ENCODE data around the gene FAM131C. TPM values are rescaled to one million over a fixed set of nuclear protein-coding genes. Genes with fewer than 3 reads are reported as not detected.

The FAM131C gene
- total RNA-seq, 1 donor: under 0.01 TPM

DNA sequence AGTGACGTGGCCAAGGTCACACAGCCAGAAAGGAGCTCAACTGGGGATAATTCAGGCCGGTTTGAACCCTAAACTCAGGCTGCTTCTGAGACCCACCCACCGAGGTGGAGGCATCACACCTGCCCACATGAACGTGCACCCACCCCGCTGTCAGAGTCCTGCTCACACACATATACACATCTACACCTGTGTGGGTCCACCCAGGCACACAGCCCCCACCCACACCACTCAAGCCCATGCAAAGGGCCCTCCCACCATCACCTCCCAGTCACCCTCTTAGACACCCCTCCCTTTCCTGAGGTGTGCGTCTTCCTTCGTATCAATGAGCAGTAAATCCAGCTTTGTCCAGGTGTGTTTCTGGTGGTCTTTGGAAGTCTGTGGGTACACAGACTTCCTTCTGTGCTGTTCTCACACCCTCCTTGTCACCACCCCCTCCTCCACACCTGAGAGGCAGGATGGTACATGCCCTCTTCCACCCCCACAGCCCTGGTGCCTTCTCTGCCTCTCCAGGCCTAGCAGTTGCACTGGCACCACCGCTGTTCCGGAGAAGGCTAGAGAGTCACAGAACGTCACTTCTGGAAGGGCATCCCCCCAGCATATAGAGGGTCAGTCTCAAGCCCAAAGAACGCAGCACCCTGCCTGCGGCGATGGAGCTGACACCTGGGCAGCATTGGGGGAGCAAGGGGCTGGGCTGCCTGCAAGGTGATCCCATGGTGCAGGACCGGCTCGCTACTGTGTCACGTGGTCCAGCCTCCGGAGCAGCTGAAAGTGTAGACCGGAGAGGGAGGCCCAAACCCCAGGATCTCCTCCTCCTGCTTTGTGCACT is 18.9 kb upstream of the FAM131C start:
- DNase-seq (ENCODE audit: low read depth): no peak
- TF ChIP-seq, protein P1, sequence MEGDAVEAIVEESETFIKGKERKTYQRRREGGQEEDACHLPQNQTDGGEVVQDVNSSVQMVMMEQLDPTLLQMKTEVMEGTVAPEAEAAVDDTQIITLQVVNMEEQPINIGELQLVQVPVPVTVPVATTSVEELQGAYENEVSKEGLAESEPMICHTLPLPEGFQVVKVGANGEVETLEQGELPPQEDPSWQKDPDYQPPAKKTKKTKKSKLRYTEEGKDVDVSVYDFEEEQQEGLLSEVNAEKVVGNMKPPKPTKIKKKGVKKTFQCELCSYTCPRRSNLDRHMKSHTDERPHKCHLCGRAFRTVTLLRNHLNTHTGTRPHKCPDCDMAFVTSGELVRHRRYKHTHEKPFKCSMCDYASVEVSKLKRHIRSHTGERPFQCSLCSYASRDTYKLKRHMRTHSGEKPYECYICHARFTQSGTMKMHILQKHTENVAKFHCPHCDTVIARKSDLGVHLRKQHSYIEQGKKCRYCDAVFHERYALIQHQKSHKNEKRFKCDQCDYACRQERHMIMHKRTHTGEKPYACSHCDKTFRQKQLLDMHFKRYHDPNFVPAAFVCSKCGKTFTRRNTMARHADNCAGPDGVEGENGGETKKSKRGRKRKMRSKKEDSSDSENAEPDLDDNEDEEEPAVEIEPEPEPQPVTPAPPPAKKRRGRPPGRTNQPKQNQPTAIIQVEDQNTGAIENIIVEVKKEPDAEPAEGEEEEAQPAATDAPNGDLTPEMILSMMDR (IDR thresholded peaks at IDR 0.05; ENCODE audit: insufficient read depth, low read depth, low read length): no peak
- no peak overlapping the region for H3K4me3 ChIP-seq (ENCODE audit: low read depth, low read length)

DNA sequence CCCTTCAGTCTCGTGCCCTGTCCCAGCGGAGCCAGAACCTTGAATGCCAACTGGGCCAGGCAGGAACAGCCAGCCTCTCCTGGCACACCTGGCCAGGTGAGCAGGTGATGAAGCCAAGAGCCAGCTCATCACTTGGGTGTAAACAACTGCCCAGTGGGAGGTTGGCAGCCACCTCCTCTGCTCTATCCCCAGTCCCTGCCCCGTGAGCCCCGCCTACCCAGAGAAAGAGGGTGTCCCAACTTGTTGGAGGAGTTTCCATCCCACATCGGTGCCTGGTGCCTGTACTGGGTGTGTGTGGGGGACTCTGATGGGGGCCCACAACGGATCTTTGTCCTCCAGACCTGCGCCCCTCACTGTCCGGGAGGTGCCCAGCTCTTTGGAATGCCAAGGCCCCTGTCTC is 17.8 kb upstream of the FAM131C start:
- DNase-seq (ENCODE audit: low read depth): no peak
- no peak overlapping the region for H3K4me3 ChIP-seq (ENCODE audit: low read depth, low read length)
- TF ChIP-seq, protein P1 (IDR thresholded peaks at IDR 0.05; ENCODE audit: insufficient read depth, low read depth, low read length): no peak

DNA sequence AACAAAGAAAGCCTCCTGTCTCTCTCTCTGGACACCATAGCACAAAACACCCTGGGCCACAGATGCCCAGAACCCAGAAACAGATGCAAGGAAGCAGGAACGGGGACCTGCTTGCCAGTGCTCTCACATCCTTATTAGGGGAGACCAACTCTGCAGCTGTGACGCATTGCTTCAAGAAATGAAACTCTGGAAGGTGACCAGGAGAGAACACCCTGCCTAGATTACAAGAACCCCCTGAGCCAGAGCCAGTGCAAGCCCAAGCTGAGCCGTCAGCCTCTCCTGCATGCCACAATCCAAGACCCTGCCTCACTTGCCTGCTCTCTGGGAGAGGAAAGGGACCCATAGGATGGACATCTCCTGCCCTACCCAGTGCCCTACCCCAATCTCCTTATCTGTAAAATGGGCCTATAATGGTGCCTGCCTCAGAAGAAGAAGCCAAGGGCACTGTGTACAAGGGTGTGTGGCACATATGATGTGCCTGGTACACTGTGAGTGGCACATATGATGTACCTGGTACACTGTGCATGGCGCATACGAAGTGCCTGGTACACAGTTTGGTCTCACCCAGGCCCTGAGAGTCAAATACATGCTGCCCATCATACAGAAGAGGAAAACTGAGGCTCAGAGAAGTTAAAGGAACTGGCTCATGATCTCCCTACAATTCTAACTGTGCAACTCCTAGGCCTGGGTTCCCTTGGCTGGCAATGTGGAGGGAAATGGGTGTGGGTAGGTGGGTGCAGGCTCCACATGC is 16.8 kb upstream of the FAM131C start:
- no peak for DNase-seq (ENCODE audit: low read depth)
- TF ChIP-seq, protein P1 (IDR thresholded peaks at IDR 0.05; ENCODE audit: insufficient read depth, low read depth, low read length): no peak
- no peak overlapping the region for H3K4me3 ChIP-seq (ENCODE audit: low read depth, low read length)

DNA sequence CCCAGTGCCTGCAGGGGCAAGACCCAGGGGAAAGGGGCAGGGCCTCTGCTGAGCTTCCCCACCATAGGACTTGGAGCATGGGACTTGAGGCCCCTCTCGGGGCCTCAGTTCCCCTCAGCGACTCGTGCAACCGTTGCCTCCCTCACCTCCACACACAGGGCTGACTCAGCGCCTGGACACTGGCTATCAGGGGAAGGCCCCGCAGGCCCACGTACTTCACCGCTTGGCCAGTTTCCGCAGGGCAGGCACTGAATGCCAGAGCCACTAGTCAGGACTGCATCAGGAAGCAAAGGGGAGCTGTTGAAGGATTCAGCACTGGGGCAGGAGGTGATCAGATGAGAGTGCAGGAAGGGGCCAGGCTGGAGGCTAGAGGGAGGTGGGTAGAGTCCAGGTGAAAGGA is 15.5 kb upstream of the FAM131C start:
- H3K4me3 ChIP-seq (ENCODE audit: low read depth, low read length): no peak overlapping the region
- TF ChIP-seq, protein P1 (IDR thresholded peaks at IDR 0.05; ENCODE audit: insufficient read depth, low read depth, low read length): no peak
- peak; percentile 33 for DNase-seq (ENCODE audit: low read depth)

DNA sequence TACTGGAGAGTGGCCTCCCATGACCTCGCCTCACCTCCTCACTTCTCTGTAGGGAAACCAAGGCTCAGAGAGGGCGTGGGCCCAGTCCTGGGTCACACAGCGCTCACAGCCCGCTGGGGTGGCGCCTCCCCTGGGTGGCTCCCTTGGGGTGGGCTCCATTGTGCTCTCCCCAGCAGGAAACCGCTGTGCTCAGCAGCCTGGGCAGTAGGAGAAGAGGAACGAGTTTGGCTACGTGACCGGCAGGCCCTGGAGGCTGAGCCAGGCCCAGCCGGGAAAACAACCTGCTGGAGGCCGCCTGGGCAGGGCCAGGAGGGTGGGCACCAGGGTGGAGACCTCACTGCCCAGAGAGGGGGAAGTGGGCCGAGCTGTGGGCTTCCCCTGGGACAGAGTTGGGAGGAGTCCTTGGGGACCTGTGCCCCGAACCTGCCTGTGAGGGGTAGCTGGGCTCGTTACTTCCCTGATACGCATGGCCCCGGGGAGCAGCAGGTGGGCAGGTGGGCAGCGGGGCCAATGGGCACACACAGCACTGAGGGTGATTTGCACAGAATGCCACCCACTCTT is 15.0 kb upstream of the FAM131C start:
- H3K4me3 ChIP-seq (ENCODE audit: low read depth, low read length): no peak overlapping the region
- no peak for DNase-seq (ENCODE audit: low read depth)
- TF ChIP-seq, protein P1 (IDR thresholded peaks at IDR 0.05; ENCODE audit: insufficient read depth, low read depth, low read length): no peak

DNA sequence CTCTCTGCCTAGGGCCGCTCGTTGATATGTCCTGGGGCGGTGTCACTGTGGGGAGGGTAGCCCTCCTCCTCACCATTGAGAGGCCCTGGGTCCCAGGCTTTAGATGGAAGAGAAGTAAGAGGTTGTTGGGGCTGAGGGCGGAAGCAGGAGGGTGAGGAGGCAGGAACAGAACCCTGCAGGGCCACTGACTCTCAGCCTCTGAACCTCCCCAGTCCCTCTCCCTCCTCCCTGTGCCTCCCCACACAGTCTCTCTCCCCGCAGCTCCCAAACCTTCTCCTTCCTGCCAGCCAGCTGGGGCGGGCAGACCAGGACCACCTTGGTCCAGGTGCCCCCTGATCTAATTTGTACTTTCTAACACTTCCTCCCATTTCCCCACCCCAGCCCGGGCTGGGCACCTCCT is 14.3 kb upstream of the FAM131C start:
- H3K4me3 ChIP-seq (ENCODE audit: low read depth, low read length): no peak overlapping the region
- TF ChIP-seq, protein P1 (IDR thresholded peaks at IDR 0.05; ENCODE audit: insufficient read depth, low read depth, low read length): no peak
- no peak for DNase-seq (ENCODE audit: low read depth)

Measured in fibroblast of villous mesenchyme (primary cell).